Measurements from ENCODE around the gene NOG. TPM values are rescaled to one million over a fixed set of nuclear protein-coding genes. Genes with fewer than 3 reads are reported as not detected.

The NOG gene
- total and polyA plus RNA-seq, 10 of the 15 experiments (the other 5 are each of a cell fraction or from before 2014, with no cell fraction given), result 0.10 TPM; not detected in 9

DNA sequence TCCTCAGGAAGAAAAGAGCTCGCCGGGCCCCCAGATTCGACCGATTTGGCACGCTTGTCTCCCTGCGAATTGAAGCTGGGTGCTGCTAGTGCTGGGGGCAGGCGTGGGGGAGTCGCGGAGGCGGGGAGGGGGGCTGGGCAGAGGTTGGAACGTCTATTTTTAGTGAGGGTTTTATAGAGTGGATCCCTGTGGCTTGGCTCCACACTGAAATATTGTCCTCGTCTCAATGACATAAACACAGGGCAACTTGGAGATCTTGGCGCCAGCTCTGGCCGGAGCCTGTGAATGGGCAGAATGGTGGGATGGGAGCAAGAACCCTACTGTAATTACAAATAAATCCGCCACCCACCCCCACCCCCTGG is 15.7 kb upstream of the NOG start:
- CTCF ChIA-PET, result interaction anchor here (1.0 to 2.1 kb wide), 2 partner anchors 45 to 138 kb away, joined by 3 to 8 read pairs; no protein-coding TSS in a partner anchor
- Histone ChIP-seq H3K27me3 (replicated peaks in 1 of 2; ENCODE audit: control insufficient read depth in 2 of 2, insufficient read depth in 2 of 2, low read length in 1 of 2) (peaks cover 0 to 10% of the 10 kb centered on the region in 2 experiments; a peak in 3 of 4 replicates), H3K4me2 (ENCODE audit: control insufficient read depth, insufficient read depth) (no peak overlapping the region), H3K9ac (ENCODE audit: control insufficient read depth, insufficient read depth, low read length) (no peak overlapping the region), H3K27ac (ENCODE audit: control insufficient read depth, insufficient read depth) (no peak overlapping the region), H3K4me1 (ENCODE audit: control insufficient read depth, insufficient read depth, low read length) (no peaks in the 10 kb centered on the region), H3K4me3 (no peak overlapping the region), H3K79me2 (ENCODE audit: control insufficient read depth, insufficient read depth, low read length) (no peaks in the 10 kb centered on the region), H3K9me3 (replicated peaks; ENCODE audit: control insufficient read depth, insufficient read depth, low read length) (no peaks in the 10 kb centered on the region), H2AFZ (ENCODE audit: control insufficient read depth, low read depth, low read length) (no peak overlapping the region), H3K36me3 (ENCODE audit: control insufficient read depth in 2 of 2, insufficient read depth in 2 of 2, low read length in 1 of 2) (no peaks in the 10 kb centered on the region), H4K20me1 (ENCODE audit: control insufficient read depth, insufficient read depth) (no peaks in the 10 kb centered on the region)
- SMC1A ChIA-PET (ENCODE audit: uncharacterized antibody, unreplicated experiment), result no interaction called here
- BruUV-seq (replicated peaks), result no TSS peak
- ATAC-seq (no peak), FAIRE-seq (no peak), DNase-seq (ENCODE audit: low read depth, low spot score) (no peak)
- POLR2A ChIA-PET, result no interaction called here
- RAD21 ChIA-PET (ENCODE audit: unreplicated experiment), result no interaction called here
- intact Hi-C loops (cut with micrococcal nuclease; ENCODE audit: unreplicated experiment), result no loop called here
- in situ Hi-C loops (cut with MboI), result no loop called here
- WGBS (ENCODE audit: insufficient coverage, insufficient replicate concordance, low lambda C conversion rate, missing lambda C conversion rate), result 11% methylated on average over 15 of the region's 15 CpGs
- TF ChIP-seq, protein P1, sequence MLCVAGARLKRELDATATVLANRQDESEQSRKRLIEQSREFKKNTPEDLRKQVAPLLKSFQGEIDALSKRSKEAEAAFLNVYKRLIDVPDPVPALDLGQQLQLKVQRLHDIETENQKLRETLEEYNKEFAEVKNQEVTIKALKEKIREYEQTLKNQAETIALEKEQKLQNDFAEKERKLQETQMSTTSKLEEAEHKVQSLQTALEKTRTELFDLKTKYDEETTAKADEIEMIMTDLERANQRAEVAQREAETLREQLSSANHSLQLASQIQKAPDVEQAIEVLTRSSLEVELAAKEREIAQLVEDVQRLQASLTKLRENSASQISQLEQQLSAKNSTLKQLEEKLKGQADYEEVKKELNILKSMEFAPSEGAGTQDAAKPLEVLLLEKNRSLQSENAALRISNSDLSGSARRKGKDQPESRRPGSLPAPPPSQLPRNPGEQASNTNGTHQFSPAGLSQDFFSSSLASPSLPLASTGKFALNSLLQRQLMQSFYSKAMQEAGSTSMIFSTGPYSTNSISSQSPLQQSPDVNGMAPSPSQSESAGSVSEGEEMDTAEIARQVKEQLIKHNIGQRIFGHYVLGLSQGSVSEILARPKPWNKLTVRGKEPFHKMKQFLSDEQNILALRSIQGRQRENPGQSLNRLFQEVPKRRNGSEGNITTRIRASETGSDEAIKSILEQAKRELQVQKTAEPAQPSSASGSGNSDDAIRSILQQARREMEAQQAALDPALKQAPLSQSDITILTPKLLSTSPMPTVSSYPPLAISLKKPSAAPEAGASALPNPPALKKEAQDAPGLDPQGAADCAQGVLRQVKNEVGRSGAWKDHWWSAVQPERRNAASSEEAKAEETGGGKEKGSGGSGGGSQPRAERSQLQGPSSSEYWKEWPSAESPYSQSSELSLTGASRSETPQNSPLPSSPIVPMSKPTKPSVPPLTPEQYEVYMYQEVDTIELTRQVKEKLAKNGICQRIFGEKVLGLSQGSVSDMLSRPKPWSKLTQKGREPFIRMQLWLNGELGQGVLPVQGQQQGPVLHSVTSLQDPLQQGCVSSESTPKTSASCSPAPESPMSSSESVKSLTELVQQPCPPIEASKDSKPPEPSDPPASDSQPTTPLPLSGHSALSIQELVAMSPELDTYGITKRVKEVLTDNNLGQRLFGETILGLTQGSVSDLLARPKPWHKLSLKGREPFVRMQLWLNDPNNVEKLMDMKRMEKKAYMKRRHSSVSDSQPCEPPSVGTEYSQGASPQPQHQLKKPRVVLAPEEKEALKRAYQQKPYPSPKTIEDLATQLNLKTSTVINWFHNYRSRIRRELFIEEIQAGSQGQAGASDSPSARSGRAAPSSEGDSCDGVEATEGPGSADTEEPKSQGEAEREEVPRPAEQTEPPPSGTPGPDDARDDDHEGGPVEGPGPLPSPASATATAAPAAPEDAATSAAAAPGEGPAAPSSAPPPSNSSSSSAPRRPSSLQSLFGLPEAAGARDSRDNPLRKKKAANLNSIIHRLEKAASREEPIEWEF (IDR thresholded peaks at IDR 0.05; ENCODE audit: insufficient replicate concordance, low read depth, low read length), result no peak
- TF ChIP-seq TAF1 (IDR thresholded peaks at IDR 0.05; ENCODE audit: borderline replicate concordance, low read depth, low read length), result no peak
- no peak for TF ChIP-seq NFYB (IDR thresholded peaks at IDR 0.05; ENCODE audit: insufficient read depth, low read depth, low read length)
- TF ChIP-seq MXI1 (IDR thresholded peaks at IDR 0.05; ENCODE audit: low read depth, low read length), result no peak
- no peak for TF ChIP-seq SMAD5 (IDR thresholded peaks at IDR 0.05; ENCODE audit: low read depth)
- TF ChIP-seq, protein P2, sequence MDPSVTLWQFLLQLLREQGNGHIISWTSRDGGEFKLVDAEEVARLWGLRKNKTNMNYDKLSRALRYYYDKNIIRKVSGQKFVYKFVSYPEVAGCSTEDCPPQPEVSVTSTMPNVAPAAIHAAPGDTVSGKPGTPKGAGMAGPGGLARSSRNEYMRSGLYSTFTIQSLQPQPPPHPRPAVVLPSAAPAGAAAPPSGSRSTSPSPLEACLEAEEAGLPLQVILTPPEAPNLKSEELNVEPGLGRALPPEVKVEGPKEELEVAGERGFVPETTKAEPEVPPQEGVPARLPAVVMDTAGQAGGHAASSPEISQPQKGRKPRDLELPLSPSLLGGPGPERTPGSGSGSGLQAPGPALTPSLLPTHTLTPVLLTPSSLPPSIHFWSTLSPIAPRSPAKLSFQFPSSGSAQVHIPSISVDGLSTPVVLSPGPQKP (IDR thresholded peaks at IDR 0.05; ENCODE audit: low read depth, low read length), result no peak
- TF ChIP-seq, protein P3, sequence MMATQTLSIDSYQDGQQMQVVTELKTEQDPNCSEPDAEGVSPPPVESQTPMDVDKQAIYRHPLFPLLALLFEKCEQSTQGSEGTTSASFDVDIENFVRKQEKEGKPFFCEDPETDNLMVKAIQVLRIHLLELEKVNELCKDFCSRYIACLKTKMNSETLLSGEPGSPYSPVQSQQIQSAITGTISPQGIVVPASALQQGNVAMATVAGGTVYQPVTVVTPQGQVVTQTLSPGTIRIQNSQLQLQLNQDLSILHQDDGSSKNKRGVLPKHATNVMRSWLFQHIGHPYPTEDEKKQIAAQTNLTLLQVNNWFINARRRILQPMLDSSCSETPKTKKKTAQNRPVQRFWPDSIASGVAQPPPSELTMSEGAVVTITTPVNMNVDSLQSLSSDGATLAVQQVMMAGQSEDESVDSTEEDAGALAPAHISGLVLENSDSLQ (IDR thresholded peaks at IDR 0.05), result no peak
- no peak for TF ChIP-seq FOS (IDR thresholded peaks at IDR 0.05; ENCODE audit: borderline replicate concordance, extremely low read depth, insufficient read length)
- no peak for TF ChIP-seq RBBP5 (conservative IDR thresholded peaks at IDR 0.05)
- no peak for TF ChIP-seq STAT1 (conservative IDR thresholded peaks at IDR 0.05)
- no peak for TF ChIP-seq ZNF217 (IDR thresholded peaks at IDR 0.05)
- TF ChIP-seq, protein P4, sequence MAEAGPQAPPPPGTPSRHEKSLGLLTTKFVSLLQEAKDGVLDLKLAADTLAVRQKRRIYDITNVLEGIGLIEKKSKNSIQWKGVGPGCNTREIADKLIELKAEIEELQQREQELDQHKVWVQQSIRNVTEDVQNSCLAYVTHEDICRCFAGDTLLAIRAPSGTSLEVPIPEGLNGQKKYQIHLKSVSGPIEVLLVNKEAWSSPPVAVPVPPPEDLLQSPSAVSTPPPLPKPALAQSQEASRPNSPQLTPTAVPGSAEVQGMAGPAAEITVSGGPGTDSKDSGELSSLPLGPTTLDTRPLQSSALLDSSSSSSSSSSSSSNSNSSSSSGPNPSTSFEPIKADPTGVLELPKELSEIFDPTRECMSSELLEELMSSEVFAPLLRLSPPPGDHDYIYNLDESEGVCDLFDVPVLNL (IDR thresholded peaks at IDR 0.05; ENCODE audit: low read depth, low read length), result no peak
